Measurements from ENCODE around the gene RBM45.
"Not testable (repeated sequence)": the region's sequence is repeated elsewhere in the genome, so short reads cannot be mapped to it uniquely, and the experiment has no call there.

RBM45 gene, protein sequence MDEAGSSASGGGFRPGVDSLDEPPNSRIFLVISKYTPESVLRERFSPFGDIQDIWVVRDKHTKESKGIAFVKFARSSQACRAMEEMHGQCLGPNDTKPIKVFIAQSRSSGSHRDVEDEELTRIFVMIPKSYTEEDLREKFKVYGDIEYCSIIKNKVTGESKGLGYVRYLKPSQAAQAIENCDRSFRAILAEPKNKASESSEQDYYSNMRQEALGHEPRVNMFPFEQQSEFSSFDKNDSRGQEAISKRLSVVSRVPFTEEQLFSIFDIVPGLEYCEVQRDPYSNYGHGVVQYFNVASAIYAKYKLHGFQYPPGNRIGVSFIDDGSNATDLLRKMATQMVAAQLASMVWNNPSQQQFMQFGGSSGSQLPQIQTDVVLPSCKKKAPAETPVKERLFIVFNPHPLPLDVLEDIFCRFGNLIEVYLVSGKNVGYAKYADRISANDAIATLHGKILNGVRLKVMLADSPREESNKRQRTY

DNA sequence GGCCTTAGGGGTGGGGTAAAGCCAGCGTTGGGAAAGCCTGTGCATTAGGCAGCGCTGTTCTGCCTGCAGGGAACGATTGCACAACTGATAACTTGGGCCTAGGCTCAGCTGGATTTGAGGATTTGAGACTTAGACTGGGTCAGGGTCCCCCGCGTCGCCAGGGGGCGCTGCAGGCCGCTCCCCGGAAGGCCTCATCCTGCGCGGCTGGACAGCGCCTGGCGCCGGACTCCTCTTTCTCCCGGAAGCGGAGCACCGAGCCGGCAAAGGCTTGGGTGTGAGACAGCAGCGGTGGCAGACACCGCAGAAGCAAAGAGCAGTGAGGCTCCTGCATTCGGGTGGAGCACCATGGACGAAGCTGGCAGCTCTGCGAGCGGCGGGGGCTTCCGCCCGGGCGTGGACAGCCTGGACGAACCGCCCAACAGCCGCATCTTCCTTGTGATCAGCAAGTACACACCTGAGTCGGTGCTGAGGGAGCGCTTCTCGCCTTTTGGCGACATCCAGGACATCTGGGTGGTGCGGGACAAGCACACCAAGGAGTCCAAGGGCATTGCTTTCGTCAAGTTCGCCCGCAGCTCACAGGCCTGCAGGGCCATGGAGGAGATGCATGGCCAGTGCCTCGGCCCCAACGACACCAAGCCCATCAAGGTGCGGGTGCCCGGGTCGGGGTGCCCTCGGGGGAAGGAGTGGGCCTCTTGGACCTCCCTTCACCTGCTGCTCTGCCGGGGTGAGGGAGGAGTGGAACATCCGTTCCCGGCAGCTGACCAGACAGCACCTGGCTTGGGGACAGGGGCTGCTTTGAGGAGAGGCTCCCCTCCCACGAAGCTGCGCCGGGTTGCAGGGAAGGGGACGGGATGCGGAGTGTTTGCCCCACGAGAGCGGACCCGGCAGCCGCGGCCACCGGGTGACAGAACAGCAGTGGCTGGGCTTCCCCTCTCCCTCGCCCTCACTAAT is at the start of gene RBM45:
Gene RBM45 (plus strand): TSS at position 236 of the 951 bp plus-strand sequence. CDS start 110 bp downstream, at position 346.
- peak; percentile 93 for DNase-seq

DNA sequence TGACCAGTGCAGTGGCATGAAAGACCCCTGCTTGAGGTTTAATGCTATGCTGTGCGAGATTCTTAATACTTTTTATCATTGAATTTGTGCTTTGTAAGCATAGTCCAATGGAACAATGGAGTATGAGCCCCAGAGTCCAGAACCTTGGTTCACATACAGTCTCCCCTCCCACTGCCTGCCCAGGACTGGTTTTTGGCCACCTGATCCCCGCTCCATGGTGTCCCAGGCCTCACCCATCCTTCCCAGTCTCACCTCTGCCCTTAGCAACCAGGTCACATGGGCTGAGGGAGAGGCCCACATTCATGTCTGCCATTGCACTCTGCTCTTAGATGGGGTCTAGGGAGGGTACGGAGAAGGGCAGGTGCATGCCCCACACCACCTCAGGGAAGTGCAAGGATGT is 45.9 kb upstream of the RBM45 start:
- DNase-seq = no peak

DNA sequence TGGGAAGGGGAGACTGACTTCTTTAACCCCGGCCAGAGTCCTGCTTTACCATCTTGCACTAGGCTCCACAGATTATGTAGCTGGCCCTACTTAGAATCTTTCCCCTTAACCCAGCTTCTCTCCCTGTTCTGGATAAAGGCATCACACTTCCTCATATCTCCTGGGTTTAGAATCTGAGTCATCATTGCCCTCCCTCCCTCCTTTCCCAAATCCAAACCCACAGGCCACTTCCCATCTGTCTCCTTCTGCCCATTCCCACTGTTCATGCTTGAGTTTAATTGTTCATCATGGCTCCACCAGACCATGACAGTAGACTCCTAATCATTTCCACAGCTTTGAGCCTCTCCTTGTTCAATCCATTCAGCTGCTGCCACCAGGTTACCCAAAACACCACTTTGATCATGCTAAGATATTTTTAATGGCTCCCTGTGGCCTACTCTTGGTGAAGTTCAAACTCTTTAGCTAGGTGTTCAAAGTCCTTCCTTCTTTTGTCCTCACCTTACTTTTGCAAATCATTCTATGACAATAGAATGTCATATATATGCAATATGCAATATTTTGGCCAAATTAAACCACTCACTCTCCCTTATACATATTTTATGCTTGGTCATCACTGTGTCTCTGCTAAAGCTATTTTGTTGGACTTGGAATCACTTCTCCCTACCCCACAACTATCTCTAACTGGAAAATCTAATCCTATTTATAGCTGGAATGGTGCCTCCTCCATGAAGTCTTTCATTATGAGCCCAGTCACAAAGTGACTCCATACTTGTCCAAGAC is 45.2 kb upstream of the RBM45 start:
- DNase-seq = peak; percentile 60

DNA sequence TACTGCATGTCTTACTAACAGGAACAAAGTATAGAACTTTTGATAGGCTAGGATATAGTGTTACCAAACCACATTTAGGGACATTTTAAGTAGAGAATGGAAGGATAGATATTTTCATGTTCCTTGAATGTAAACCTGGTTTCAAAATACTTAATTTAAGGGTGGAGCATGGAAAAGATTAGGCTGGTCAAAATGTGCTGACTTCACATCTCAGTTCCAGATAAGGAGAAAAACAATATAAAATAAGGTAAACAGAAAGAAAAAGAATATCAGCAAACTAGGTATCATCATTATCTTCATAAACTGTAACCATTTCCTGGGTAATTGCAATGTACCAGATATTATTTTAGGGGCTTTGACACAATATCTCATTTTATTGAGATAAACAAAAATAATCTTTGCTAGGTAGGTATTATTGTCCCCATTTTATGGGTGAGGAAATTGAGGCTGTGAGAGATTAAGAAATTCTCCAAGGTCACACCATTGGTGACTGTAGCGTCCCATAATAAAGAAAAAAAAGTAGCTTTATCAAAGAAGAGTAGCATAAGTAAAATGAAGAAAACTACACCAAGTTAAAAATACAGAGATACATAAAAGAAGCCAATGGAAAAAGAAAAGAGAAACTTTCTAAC is 43.3 kb upstream of the RBM45 start:
- no peak for DNase-seq

DNA sequence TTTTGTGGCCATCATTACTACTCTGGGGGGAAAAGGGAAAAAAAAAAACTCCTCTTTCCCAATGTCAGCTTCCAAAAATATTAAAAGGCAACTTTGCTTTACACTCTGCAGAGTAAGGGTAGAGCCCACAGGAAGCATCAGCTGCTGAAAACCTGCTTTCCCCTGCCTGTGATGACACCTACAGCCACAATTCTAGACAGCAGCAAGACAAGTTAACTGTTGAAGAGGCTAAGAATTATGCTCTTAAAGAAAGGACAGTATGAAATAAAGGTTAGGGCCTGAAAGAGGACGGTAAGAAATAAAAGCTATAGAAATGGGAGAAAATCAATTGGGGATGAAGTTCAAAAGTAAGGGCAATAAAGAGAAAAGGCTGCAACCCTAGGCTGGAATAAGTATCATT is 42.7 kb upstream of the RBM45 start:
- peak; percentile 36 for DNase-seq

DNA sequence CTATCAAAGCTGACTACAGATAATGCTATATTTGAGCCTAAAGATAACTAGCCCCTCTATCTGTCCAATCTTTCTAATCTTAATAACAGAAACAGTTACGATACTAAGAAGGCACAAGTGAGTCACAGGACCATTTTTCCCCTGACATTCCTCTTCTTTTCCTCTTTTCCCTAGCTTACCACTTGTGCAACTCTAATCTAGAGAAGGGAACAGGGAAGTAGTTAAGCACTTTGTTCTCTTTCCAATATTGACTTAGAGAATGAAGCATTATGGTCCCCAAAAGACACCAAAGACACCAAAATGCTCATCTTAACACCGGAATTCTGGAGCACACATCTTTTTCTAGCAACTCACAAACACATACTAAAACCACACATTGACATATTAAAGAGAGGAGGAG is 41.4 kb upstream of the RBM45 start:
- no peak for DNase-seq

DNA sequence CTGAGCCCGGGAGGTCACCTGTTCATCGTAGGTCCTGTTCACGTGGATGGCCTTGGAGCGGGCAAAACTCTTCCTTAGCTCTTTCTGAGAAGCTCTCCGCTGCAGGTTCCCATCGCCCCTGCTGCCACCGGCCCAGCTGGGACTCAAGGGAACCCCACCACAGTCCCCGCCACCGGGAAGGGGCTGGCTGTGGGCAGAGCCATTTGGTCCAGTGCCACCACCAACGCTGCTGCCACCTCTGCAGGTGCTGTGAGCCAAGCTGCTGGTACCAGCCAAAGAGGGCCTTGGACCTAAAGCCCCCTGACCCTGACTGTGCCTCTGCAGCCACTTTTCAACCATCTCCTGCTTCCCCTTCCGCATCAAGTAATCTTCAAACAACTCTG is 40.2 kb upstream of the RBM45 start:
- DNase-seq = no peak

DNA sequence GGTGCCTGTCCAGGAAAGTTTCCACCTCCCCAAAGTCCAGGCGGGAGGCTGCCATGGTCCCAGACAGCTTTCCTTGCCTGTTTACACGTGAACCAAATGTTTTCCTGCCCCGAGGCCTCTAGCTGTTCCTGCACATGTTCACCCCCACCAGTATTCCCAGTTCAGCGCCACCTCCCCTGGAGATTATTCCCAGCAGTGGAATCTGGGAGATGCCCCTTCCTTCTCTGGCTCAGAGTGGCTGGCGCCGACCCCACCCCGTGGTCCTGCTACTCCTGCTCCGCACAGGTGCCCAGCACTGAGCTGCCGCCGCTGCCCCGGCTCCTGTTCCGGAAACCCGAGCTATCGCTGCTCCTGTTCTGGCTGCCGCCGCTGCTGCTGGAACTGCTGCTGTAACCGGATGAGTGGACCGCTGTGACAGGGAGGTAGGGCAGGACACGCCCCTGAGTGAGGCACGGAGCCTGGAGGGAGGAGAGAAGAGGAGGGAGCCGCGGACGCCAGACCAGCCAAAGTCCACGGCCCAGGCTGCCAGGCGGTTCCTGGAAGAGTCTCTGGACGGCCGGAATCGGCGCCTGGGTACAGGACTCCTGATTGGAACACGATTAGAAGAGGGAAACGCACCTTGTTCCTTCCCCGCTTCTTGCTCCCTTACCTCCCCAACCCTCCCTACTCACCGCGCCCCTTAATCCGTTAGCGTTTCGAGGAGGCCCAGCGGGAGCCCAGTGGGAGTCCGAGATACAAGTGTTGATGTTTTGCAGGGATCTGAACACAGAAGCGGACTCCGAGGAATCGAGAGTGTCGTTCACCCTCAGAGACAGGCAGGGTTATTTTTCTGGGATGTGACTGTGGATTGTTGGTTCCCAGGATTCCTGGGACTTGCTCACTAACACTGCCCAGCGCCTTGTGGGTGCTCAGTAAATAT is 39.6 kb upstream of the RBM45 start, which contains the start of gene PDE11A:
Gene PDE11A (minus strand): TSS at position 395 of the 919 bp plus-strand sequence. CDS start 340 bp downstream, at position 55.
- DNase-seq = peak; percentile 87

DNA sequence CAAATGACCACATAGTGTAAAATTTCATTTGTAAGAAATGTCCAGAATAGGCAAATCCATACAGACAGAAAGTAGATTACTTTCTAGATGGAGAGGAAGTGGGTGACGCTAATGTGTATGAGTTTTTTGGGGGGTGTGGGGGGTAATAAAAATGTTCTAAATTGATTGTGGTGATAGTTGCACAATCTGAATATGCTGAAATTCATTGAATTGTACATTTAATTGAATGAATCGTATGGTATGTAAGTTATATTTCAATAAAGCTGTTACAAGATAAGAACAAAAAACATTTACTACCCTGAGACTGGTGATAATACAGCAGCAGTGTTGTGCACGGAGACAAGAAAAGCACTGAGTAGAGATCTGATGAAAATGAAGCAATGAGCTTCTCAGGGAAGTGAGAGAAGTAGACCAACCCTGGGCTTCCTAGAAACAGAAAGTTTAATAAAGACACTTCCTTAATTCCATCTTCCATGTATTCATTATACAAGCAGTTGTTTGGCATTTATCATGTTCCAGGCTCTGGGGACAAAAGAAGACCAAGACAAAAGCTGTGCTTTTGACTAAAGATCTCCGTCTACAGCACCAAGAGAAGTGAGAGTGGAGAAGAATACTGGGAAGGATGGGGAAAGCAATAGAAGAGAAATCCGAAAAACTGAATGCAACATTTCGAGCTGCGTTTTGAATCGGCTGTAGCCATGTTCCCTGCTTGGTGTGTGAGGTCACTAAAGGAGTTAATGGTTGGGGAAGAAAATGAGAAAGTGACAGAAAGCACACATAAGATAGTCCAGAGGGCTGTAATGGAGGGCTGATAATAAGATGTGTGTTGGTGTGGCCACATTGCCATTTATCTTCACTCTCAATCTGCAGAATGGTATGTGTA is 37.9 kb upstream of the RBM45 start:
- DNase-seq = no peak

DNA sequence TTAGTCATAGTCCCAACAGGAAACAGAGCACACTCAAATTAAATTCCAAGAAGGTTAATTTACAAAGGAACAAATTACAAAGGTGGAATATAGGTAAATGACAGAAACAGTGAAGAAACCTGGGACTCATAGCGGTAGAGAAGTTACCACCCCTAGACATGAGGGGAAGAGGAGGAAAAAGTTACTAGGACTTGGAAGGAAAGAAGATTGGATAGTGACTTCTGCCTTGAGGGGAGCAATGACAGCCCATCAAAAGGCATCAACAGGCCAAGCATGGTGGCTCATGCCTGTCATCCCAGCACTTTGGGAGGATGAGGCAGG is 37.3 kb upstream of the RBM45 start:
- DNase-seq = no peak

DNA sequence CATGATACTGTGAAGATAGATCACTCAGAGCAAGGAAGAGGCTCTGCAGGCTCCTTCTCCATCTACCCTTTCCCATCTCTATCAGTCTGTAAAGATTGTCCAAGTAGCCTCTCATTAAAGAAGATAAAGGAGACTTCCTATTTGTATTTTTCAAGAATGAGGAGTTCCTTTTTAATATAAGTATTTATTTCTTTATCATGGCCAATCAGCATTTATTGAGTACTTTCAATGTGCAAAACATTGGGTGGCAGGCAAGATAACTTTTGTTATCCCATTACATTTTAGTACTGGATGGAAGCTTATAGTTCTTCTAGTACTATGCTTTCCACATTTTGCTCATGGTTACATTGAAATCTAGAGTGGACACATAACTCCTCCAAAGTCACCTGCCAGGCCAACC is 36.1 kb upstream of the RBM45 start:
- no peak for DNase-seq

DNA sequence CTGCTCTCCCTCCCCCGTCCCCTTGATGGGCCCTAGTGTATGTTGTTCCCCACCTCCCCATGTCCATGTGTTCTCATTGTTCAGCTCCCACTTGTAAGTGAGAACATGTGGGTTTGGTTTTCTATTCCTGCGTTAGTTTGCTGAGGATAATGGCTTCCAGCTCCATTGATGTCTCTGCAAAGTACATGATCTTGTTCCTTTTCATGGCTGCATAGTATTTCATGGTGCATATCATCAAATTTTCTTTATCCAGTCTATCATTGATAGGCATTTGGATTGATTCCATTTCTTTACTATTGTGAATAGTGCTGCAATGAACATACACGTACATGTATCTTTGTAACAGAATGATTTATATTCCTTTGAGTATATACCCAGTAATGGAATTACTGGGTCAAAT is 33.0 kb upstream of the RBM45 start:
- not testable (repeated sequence) for DNase-seq

DNA sequence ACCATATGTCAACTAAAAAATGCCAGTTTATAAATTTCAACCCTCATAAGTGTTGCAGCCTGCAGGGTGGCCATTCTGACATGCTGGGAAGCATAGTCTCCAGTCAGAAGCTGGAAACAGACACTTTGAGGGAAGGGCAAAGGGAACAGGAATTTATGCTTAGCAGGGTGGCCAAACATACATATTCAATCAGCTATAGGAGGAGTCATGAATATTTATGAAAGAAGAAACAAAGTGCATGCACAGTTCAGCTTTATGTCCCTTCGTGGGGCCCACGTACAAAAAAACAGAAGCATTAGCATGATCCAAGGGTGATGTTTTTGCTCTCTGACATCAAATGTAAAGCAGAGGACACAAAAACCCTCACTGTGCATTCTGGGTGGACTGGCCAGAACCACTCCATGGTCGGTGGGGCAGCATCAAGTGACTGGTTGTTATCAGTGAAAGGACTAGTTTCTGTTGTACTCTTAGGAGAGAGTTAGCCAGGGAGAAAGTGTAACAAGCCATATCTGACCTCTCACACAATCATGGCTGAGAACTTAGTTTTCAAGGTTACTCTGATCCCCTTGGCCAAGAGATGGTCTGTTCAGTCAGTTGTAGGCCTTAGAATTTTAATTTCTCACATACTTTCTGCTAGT is 29.7 kb upstream of the RBM45 start:
- DNase-seq = no peak

DNA sequence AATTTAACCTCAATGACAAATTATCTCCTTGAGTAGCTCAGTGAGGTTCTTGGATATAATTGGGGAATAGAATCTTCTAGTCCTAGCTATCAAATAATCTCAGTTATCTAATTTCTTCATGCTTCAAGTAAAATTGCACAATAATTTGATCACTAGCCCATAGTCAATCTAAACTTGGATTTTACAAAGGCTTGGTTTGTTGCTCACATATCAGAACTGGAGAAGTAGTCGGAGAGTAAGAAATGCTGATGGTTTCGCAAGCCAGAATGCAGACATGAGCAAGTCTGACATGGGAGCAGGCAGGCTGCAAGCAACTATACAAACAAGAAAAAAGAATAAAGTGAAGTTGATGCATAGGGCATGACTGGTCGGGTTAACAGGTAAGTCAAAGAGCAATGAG is 28.0 kb upstream of the RBM45 start:
- DNase-seq = no peak

DNA sequence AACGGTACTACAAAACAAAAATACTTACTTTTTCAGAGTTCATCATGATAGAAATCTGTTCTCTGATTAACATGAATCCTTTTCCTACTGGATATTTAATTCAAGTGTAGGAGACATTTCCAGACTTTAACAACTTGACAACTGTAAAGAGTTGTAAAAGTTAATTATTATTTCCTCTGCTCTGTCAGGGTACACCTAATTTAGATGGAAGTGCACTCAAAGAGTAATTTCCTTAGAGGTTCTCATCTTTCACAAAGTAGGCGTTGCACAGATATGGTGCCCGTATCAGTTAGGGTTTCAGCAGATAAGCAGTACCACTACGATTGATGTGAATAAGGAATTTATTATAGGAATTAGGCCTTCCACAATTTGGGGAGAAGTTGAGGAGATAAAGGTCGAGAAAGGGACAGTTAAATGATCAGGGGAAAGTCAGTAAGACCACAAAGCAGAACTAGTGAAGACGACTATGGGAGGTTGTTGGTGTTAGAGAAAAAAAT is 23.4 kb upstream of the RBM45 start:
- DNase-seq = no peak

DNA sequence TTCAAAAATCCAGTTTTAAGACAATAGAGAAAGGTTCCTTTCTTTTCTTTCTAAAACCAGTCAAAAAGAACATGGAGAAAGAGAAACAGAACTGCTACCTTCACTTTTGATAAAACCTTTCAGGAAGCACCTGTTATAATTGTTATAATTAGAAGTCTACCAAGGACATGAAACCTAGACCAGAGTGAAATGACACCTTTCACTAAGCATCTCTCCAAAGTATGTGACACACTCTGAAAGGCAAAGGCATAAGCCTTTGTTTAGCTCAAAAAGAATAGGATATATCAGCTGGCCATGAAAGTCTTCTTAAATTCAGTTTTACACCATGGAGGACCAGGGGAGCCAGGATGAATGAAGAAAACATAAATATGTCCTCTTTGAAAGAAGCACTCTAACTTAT is 18.8 kb upstream of the RBM45 start:
- DNase-seq = no peak

DNA sequence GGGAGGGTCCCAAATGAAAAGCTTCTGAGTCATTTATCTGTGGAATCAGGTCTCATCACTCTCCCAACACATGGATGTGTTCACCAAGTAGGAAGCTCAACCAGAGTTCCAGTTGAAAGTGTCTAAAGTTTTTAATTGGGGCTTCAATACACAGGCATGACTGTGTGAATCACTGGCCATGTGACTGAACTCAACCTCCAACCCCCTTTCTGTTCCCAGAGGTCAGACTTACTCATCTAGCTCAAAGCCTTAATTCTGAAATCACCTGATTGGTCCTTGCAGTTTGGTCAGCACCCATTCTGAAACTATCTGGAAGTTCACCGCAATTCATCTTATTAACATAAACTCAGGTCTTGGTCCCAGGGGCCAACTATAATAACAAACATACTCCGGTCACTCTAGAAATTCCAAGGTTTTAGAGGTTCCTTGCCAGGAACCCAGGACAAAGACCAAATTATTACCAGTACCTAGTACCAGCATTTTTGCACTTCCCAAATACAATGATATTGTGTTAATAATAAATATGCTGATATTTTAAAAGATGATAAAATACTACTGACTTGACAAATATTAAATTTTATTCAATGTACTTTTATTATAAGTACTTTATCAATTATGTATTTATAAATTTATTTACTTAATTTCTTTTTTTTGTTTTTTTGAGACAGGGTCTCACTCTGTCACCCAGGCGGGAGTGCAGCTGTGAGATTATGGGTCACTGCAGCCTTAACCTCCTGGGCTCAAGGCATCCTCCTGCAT is 10.7 kb upstream of the RBM45 start:
- no peak for DNase-seq

DNA sequence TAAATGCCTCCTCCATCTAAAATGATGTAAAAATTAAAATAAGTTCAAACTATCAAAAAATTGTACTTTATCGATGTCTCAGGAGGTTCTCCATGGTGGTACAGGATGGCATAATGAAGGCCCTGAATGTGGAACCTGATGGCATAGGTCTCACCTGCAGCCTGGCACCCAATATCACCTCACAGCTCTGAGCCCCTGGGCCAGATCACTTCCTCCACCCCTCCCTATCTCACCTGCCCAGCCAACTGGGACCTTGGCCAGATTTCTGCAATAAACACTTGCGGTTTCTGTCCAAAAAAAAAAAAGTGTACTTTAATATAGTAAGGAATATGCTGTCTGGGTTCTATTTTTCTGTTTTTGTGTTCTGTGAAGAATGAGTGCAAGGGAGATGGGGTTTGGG is 6.7 kb upstream of the RBM45 start:
- no peak for DNase-seq

DNA sequence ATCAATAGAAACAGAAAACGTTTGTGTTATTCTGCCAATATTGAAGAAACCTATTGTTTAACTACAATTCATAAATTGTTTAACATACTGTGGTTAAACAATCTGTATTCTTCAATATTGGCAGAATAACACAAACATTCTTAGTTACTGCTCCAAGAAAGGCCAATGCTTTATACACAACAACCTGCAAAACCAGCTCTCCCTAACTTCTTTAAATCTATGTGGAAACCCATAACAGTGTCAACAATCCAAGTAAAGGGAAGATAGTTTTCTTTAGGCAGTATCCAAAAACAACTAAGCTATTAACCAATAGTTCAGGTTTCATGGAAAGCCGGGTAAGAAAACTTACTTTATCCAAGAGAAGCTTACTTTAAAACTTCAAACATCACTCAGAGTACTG is 6.2 kb upstream of the RBM45 start:
- DNase-seq = no peak

Measured in NCI-H345 (cell line).